HG03280 (cell line): Measurements from ENCODE around the gene MRPS14.
"Not testable (repeated sequence)": the region's sequence is repeated elsewhere in the genome, so short reads cannot be mapped to it uniquely, and the experiment has no call there.

Source experiments
- ATAC-seq: cut with Tn5 transposase; IDR thresholded peaks from one replicate; pipeline ENCODE4 v1.9.1; 2021; ENCODE audit warnings: mild to moderate bottlenecking, moderate library complexity; ENCODE audit not compliant: unreplicated experiment

Gene MRPS14

GRCh38 chr1:175024773-175025172, 1.5 kb upstream of the MRPS14 start:
- no peak for ATAC-seq

- ATAC-seq = not testable (repeated sequence)
These were observed 657 bp upstream of the MRPS14 start for GRCh38 chr1:175023922-175024242.

- ATAC-seq = no peak
These were observed 3.7 kb downstream of the MRPS14 start for GRCh38 chr1:175019524-175019923.

- ATAC-seq = no peak
These were observed 8.0 kb downstream of the MRPS14 start for GRCh38 chr1:175015243-175015642.

- no peak for ATAC-seq
These were observed 9.8 kb downstream of the MRPS14 start for GRCh38 chr1:175013445-175013844.

GRCh38 chr1:175009532-175009931, 13.7 kb downstream of the MRPS14 start:
- no peak for ATAC-seq

GRCh38 chr1:175005085-175005783, 18.0 kb downstream of the MRPS14 start:
- no peak for ATAC-seq

GRCh38 chr1:175003521-175003920, 19.7 kb downstream of the MRPS14 start:
- no peak for ATAC-seq

- ATAC-seq = no peak
These were observed 20.2 kb downstream of the MRPS14 start for GRCh38 chr1:175002910-175003517.

GRCh38 chr1:175000697-175001187, 22.5 kb downstream of the MRPS14 start:
- no peak for ATAC-seq

- ATAC-seq = no peak
These were observed 23.1 kb downstream of the MRPS14 start, which contains the start of gene CACYBP for GRCh38 chr1:174999936-175000696. CACYBP (plus strand) TSS chr1:174999947; CDS start chr1:175000181, 234 bp downstream.

GRCh38 chr1:174999216-174999935, 23.8 kb downstream of the MRPS14 start:
- peak; percentile 76 for ATAC-seq

- ATAC-seq = no peak
These were observed 24.5 kb downstream of the MRPS14 start for GRCh38 chr1:174998569-174999215.

GRCh38 chr1:174997041-174997440, 26.2 kb downstream of the MRPS14 start:
- ATAC-seq = no peak

GRCh38 chr1:174996476-174996875, 26.7 kb downstream of the MRPS14 start:
- no peak for ATAC-seq

GRCh38 chr1:174995916-174996315, 27.3 kb downstream of the MRPS14 start:
- ATAC-seq = no peak

GRCh38 chr1:174995121-174995520, 28.1 kb downstream of the MRPS14 start:
- no peak for ATAC-seq

GRCh38 chr1:174991473-174991872, 31.8 kb downstream of the MRPS14 start:
- no peak for ATAC-seq

GRCh38 chr1:174990382-174990999, 32.7 kb downstream of the MRPS14 start:
- ATAC-seq = no peak

- no peak for ATAC-seq
These were observed 33.5 kb downstream of the MRPS14 start for GRCh38 chr1:174989536-174990220.
